ENCODE measurements around the gene SH3TC1. TPM values are rescaled to one million over a fixed set of nuclear protein-coding genes. Genes with fewer than 3 reads are reported as not detected.

Gene SH3TC1
- total and polyA plus RNA-seq, 2 of the 13 experiments (the other 11 are each of a cell fraction or from before 2014, with no cell fraction given), result 14.9 to 21.8 TPM

GRCh38 chr4:8225706-8226443, 26.8 kb downstream of the SH3TC1 start (continued):
- no peak for TF ChIP-seq RFXANK (CRISPR knock-in tag; IDR thresholded peaks at IDR 0.05)

GRCh38 chr4:8227201-8227770, 28.2 kb downstream of the SH3TC1 start:
- FAIRE-seq (no peak), ATAC-seq (no peak), DNase-seq (ENCODE audit: low spot score) (no peak)
- in situ Hi-C loops (cut with HindIII; ENCODE audit: extremely low pct_ligation_motif_present, low pct_unique_long_range_greater_than_20kb) (no loop called here), intact Hi-C loops (cut with micrococcal nuclease; ENCODE audit: unreplicated experiment) (no loop called here)
- Histone ChIP-seq H3K9ac (ENCODE audit: insufficient read depth, low read depth, low read length) (no peak overlapping the region), H3K4me3 (replicated peaks in 1 of 3; ENCODE audit: insufficient read depth in 1 of 3, low read depth in 2 of 3, low read length in 3 of 3) (no peak overlapping the region), H3K4me2 (ENCODE audit: low read depth, low read length) (no peak overlapping the region), H3K27ac (ENCODE audit: extremely low read length, insufficient read depth, low read length) (peak overlapping the region; percentile 75), H2AFZ (ENCODE audit: low read length) (no peak overlapping the region), H3K27me3 (ENCODE audit: control insufficient read depth in 1 of 2, insufficient read depth in 2 of 2, low read length in 2 of 2) (no peaks in the 10 kb centered on the region), H3K9me3 (ENCODE audit: low read length) (no peaks in the 10 kb centered on the region), H3K79me2 (ENCODE audit: insufficient read depth, low read length) (no peaks in the 10 kb centered on the region), H3K36me3 (replicated peaks in 1 of 2; ENCODE audit: control insufficient read depth in 1 of 2, insufficient read depth in 2 of 2, low read length in 2 of 2) (peaks cover 10 to 30% of the 10 kb centered on the region in 2 experiments), H4K20me1 (ENCODE audit: insufficient read depth, low read length) (no peaks in the 10 kb centered on the region), H3K4me1 (ENCODE audit: insufficient read depth, low read length) (peaks cover 46% of the 10 kb centered on the region)
- no TSS peak for BruUV-seq (replicated peaks)
- POLR2A ChIA-PET, result interaction anchor here (1.2 to 1.9 kb wide), 2 partner anchors 11 to 27 kb away, joined by 3 to 11 read pairs; partner anchors contain the start of gene SH3TC1
- 100% methylated on average over 3 of the region's 31 CpGs for WGBS (ENCODE audit: low lambda C conversion rate)
- CTCF ChIA-PET (ENCODE audit: low intra/inter-chr PET ratio, low total read pairs), result no interaction called here
- TF ChIP-seq ZNF550 (CRISPR knock-in tag; IDR thresholded peaks at IDR 0.05; ENCODE audit: borderline replicate concordance) (no peak), NRL (CRISPR knock-in tag; IDR thresholded peaks at IDR 0.05; ENCODE audit: borderline replicate concordance) (0 out of 2 replicates have a peak, but pooled peaks have one; percentile 27), NKX3-1 (CRISPR knock-in tag; IDR thresholded peaks at IDR 0.05) (no peak), ZNF354B (CRISPR knock-in tag; IDR thresholded peaks at IDR 0.05) (no peak), NCOA2 (CRISPR knock-in tag; IDR thresholded peaks at IDR 0.05) (no peak), GABPB1 (CRISPR knock-in tag; IDR thresholded peaks at IDR 0.05) (peak; percentile 14; the same call in 1 of the 2 replicates), ZNF652 (CRISPR knock-in tag; IDR thresholded peaks at IDR 0.05; ENCODE audit: borderline replicate concordance, low read depth) (no peak), HNRNPLL (IDR thresholded peaks at IDR 0.05; ENCODE audit: low read depth, low read length, poor library complexity, severe bottlenecking) (no peak), ARHGAP35 (CRISPR knock-in tag; IDR thresholded peaks at IDR 0.05; ENCODE audit: borderline replicate concordance) (no peak), ZNF343 (CRISPR knock-in tag; IDR thresholded peaks at IDR 0.05) (no peak), LCORL (IDR thresholded peaks at IDR 0.05) (no peak), LCORL (CRISPR knock-in tag; IDR thresholded peaks at IDR 0.05) (no peak), ZSCAN12 (CRISPR knock-in tag; IDR thresholded peaks at IDR 0.05) (no peak), PRDM10 (CRISPR knock-in tag; IDR thresholded peaks at IDR 0.05; ENCODE audit: low read depth) (no peak)

Data from HepG2 (cell line).